Left hindlimb (tissue), 1 donor: ENCODE data around the gene CLEC16A.
A peak's percentile ranks its signal among the peaks of the same experiment; 100 is the strongest.

Experiments
- DNase-seq: peaks from one replicate; pipeline ENCODE4 v3.0.0-alpha.2; 2018

Gene CLEC16A

GRCh38 chr16:10993649-10994048, 49.3 kb downstream of the CLEC16A start:
- no peak for DNase-seq

DNA sequence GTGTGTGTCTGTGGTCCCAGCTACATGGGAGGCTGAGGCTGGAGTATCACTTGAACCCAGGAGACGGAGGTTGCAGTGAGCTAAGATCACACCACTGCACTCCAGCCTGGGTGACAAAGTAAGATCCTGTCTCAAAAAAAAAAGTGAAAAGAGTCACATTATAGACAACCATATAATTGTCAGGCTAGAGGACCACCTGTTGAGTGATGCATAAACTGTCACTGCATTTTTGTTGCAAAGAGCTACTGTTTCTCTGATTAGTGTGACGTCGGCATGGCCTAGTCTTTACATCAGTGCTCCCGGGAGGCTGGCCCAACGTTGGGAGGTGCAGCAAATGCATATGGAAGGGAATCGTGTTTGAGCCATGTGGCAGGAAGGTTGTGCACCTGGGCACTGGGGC, 50.2 kb downstream of the CLEC16A start:
- DNase-seq: no peak

- no peak for DNase-seq
Observed at GRCh38 chr16:10995565-10995964, 51.2 kb downstream of the CLEC16A start.

- DNase-seq: no peak
Observed at GRCh38 chr16:10997485-10997884, 53.1 kb downstream of the CLEC16A start.

GRCh38 chr16:10999300-10999699, 54.9 kb downstream of the CLEC16A start:
- no peak for DNase-seq

DNA sequence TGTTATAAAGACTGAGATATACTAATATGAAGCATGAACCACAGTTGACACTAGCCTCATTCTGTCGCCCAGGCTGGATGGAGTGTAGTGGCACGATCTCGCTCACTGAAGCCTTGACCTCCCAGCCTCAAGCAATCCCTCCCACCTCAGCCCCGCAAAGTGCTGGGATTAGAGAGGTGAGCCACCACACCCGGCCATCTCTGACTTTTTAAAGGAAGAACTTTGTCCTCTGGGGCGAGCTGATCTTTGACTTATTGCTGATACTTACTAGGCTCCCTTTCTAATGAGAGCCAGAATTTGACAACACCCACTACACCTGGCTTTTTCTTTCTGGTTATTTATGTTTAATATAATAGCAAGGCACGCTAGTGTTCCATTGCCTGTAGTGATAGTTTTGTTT, 57.2 kb downstream of the CLEC16A start:
- DNase-seq: no peak

GRCh38 chr16:11003141-11003540, 58.8 kb downstream of the CLEC16A start:
- no peak for DNase-seq

- DNase-seq: no peak
Observed at GRCh38 chr16:11004351-11004750, 60.0 kb downstream of the CLEC16A start.

DNA sequence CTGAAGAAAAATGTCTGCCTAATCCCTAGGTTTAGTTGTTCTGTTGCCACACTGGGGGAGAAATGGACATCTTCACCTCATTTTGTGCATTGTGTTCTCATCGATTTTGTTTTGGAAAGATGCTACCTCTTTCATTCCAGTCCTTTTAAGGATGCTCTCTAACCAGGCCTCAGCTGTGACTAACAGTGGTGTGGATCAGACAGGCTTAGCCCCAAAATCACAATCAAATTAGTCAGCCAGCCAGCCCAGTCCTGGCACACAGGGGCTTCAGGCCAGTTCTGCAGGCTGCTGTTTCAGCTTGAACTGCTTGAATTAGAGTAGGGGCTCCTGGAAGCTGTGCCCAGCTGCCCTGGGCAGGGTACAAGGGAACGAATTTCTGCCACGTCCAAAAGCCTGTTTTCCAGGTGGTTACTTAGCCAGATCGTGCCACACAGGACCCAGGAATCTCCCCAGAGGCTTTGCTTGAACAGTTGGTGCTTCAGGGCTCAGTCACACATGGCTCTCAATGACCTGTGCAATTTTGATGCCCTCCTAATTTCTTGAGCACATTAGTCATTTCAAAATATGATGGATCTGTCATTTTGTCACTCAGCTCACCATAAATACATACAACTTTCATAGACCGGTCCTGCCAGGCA, 60.7 kb downstream of the CLEC16A start:
- no peak for DNase-seq

DNA sequence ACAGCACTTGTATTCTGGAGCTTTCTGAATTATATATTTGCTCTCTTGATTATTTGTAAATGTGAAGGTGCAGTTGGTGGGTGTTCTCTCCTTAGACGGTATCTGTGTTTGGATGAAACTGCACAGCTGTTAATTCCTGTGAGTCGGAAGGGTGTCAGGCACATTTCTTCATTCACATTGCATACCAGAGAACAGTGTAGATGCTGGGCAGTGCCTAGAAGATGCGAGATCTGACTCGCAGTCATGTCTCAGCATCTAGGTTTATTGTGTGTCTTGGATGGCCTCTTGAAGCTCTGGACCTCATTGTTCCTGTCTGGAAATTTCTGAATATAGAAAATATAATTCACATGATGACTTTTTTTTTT, 61.2 kb downstream of the CLEC16A start:
- DNase-seq: no peak

- no peak for DNase-seq
Observed at GRCh38 chr16:11006656-11007055, 62.3 kb downstream of the CLEC16A start.

- no peak for DNase-seq
Observed at GRCh38 chr16:11007714-11008280, 63.4 kb downstream of the CLEC16A start.

- no peak for DNase-seq
Observed at GRCh38 chr16:11009027-11009755, 64.8 kb downstream of the CLEC16A start.

GRCh38 chr16:11010575-11011221, 66.3 kb downstream of the CLEC16A start:
- DNase-seq: no peak

DNA sequence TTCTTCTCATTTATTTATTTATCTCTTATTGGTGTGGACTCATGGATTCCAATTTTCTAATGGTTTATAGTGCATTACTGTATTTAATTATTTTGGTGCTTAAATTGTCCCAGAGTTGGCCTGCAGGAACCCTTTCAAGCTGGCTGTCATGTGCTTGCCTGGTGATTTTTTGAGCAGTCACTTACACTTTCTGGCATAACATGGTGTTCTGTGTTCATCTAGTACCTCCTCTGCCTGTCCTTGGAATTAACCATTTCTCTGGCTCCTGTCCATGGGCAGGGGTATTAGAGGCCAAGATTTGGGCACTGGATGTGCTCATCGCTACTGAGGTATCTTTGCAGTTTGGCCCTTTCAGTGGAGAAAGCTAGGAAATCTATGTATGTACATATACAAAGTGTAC, 67.0 kb downstream of the CLEC16A start:
- no peak for DNase-seq

DNA sequence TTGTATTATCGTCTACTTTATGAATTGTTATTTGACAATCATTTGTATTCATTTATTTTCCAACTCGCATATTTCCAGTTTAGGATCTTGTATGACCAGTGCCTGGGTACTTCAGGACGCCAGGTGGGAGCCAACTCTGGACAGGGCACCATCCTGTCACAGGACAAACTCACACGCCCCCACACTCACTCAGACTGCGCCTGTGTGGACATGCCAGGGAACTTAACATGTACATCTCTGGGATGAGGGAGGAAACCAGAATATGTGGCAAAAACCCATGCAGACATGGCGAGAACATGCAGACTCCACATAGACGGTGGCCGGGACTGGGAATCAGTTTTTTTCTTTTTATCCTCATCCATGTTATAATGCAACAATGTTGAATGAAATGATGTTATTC, 68.5 kb downstream of the CLEC16A start:
- no peak for DNase-seq

- DNase-seq: no peak
Observed at GRCh38 chr16:11014136-11014535, 69.8 kb downstream of the CLEC16A start.

DNA sequence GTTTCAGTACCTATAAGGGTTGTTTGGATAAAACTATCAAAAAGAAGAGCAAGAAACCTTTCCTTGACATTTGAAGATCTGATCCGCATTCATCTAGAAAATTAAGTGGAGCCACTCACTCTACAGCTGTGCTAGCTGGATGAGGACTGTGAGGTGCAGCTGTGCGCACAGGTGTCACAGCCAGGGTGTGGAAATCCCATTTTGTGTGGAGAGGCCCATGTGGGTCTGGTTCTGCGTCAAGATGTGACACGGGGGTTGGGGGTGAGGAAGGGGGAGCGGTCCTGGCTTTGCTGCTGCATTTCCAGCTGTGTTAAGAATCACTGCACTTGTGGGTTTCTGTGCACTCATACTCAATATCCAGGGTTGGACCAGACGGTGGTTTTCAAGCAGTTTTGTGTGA, 70.7 kb downstream of the CLEC16A start:
- DNase-seq: peak; percentile 66

GRCh38 chr16:11015607-11016006, 71.2 kb downstream of the CLEC16A start:
- no peak for DNase-seq

- DNase-seq: no peak
Observed at GRCh38 chr16:11016524-11016988, 72.2 kb downstream of the CLEC16A start.

- no peak for DNase-seq
Observed at GRCh38 chr16:11016993-11017392, 72.6 kb downstream of the CLEC16A start.

GRCh38 chr16:11017499-11017898, 73.1 kb downstream of the CLEC16A start:
- no peak for DNase-seq

DNA sequence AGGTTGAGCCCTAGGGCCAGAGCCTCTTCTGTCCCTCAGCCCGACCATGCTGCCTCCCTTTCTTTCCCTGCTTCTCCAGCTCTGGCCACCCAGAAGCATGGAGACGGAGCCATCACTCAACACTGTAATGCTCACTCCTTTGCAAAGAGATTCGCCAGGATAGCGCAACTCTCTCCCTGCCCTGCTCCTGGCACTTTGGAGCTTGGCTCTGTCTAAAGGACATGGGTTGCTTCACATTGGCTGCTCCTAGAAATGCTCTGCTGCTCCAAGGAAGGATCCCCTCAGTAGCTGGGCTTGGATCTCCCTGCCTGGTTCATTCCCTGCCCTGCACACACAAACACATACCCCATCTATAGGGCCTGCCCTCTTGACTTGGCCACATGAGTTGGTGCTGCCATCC, 76.0 kb downstream of the CLEC16A start:
- DNase-seq: no peak
